GM19351 (cell line): ENCODE results near the gene CYP11A1.
A peak's percentile ranks its signal among the peaks of the same experiment; 100 is the strongest.

Experiments used
- ATAC-seq: cut with Tn5 transposase; IDR thresholded peaks from one replicate; pipeline ENCODE4 v1.9.1; 2021; ENCODE audit warnings: mild to moderate bottlenecking, moderate library complexity; ENCODE audit not compliant: unreplicated experiment

CYP11A1 gene

GRCh38 chr15:74328331-74329056 is 39.0 kb downstream of the CYP11A1 start:
- no peak for ATAC-seq

GRCh38 chr15:74327756-74328155 is 39.7 kb downstream of the CYP11A1 start:
- no peak for ATAC-seq

- ATAC-seq, result no peak
Observed at GRCh38 chr15:74326746-74327145, 40.7 kb downstream of the CYP11A1 start.

GRCh38 chr15:74324714-74325113 is 42.7 kb downstream of the CYP11A1 start:
- no peak for ATAC-seq

GRCh38 chr15:74322558-74323180 is 44.8 kb downstream of the CYP11A1 start:
- no peak for ATAC-seq

- ATAC-seq, result no peak
Observed at GRCh38 chr15:74320352-74321247, 46.8 kb downstream of the CYP11A1 start.

- no peak for ATAC-seq
Observed at GRCh38 chr15:74319596-74320351, 47.7 kb downstream of the CYP11A1 start.

- ATAC-seq, result no peak
Observed at GRCh38 chr15:74319138-74319460, 48.3 kb downstream of the CYP11A1 start.

- no peak for ATAC-seq
Observed at GRCh38 chr15:74318376-74319137, 48.9 kb downstream of the CYP11A1 start.

GRCh38 chr15:74317820-74318375 is 49.5 kb downstream of the CYP11A1 start:
- no peak for ATAC-seq

GRCh38 chr15:74316141-74316540 is 51.3 kb downstream of the CYP11A1 start:
- ATAC-seq, result no peak

- ATAC-seq, result peak; percentile 58
Observed at GRCh38 chr15:74315626-74316025, 51.8 kb downstream of the CYP11A1 start.

- no peak for ATAC-seq
Observed at GRCh38 chr15:74314795-74315438, 52.5 kb downstream of the CYP11A1 start.

- no peak for ATAC-seq
Observed at GRCh38 chr15:74313889-74314288, 53.6 kb downstream of the CYP11A1 start.

GRCh38 chr15:74312445-74313007 is 54.9 kb downstream of the CYP11A1 start:
- no peak for ATAC-seq

GRCh38 chr15:74311734-74312444 is 55.6 kb downstream of the CYP11A1 start:
- no peak for ATAC-seq

GRCh38 chr15:74307827-74308811 is 59.3 kb downstream of the CYP11A1 start:
- ATAC-seq, result no peak
